ENCODE measurements around the gene PDCL3.

Gene PDCL3

GRCh38 chr2:100561191-100561590, 1.6 kb upstream of the PDCL3 start:
- no peak for DNase-seq

DNA sequence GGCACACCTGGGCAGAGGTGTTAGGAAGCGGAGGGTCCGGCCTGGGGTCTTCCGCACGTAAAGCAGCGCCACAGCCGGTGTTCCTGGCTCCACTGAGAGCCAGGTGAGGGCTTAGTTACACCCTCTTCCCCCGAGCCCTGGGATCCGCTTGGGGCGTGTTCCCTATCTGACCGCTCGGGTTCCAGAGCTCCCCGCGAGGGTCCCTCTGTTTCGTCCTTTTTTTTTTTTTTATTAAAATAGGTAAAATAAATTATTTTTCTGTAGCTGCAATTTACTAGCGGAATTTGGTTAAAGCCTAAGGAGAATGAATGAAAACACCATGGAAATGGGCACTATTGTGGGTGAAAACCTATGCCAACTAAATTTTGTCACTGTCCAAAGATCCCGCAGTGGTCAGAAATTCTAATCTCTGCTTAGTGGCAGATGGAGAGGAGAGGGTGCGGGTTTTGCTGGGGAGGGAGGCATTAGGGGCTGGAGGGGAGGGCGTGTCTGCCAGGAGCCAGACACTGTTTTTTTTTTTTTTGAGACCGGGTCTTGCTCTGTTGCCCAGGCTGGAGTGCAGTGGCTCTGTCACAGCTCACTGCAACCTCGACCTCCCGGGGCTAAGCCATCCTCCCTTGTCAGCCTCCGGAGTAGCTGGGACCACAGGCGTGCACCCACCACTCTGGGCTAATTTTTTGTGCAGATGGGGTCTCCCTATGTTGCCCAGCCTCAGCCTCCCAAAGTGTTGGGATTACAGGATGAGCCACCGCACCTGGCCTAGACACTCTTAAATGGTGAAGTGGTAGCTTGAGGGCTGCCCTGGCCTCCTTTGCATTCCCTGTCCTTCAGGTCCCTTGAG, 834 bp downstream of the PDCL3 start:
- no peak for DNase-seq

DNA sequence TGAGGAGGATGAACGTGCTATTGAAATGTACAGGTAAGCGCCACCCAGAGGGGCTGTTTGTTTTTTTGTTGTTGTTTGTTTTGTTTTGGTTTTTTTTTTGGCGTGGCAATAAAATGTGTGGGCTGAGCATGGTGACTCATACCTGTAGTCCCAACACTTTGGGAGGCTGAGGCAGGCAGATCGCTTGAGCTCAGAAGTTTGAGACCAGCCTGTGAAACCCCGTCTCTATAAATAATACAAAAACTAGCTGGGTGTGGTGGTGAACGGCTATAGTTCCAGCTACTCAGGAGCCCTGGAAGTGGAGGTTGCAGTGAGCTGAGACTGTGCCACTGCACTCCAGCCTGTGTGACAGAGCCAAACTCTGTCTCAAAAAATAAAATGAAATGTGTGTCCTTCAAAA, 6.2 kb downstream of the PDCL3 start:
- no peak for DNase-seq

GRCh38 chr2:100571668-100572067, 8.9 kb downstream of the PDCL3 start:
- DNase-seq = no peak

DNA sequence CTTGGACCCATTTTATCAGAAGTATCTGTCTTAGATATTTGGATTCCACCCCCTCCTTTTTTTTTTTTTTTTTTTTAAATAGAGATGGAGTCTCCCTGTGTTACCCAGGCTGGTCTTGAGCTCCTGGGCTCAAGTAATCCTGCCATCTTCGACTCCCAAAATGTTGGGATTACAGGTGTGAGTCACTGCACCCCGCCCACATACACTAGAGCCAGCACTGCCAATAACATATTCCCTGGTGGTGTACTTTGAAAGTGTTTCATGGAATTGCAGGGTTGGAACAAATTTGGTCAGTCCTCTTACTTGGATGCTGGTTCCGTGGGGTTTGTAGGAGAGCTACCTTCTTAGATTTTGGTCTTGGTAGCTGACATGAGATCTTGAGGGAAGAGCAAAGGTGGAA, 15.0 kb downstream of the PDCL3 start:
- no peak for DNase-seq

DNA sequence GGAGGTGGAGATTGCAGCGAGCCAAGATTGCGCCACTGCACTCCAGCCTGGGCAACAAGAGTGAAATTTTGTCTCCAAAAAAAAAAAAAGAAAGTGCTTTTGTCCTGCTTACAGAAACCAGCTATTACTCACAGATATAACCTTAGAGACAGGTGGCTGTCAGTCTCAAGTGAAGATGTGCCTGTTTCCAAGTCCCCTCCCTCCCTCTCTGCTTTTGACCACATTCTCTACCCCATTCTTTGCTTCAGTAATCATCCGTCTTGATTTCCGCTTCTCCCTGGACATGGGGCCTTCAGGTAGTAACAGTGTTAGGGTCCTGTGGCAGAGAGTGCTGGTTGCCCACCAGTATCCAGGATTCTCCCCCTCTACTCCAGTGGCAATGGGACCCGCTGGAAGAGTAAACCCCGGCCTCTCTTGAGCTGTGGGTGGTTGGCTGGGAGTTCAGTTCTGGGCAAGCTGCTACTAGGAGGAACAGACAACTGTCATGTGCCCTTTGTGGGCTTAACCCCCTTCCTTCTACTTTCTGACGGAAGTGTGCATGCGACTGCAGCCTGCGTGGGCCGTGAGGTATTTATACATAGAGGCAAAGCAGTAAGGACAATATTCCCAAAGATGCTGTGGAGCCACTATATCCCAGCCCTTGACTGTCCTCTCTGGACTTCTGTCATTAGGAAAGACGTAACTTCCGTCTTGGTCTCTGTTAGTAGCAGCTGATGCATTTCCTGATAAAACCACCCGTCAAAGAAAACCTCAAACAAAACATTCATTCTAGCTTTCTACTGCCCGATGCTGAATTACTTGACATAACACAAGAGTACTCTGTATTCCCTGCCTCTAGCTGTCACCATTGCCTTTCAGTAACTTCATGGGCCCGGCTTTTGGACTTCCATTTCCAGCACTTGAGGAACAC, 17.8 kb downstream of the PDCL3 start:
- DNase-seq = peak; percentile 20 to 88 (median 64)

DNA sequence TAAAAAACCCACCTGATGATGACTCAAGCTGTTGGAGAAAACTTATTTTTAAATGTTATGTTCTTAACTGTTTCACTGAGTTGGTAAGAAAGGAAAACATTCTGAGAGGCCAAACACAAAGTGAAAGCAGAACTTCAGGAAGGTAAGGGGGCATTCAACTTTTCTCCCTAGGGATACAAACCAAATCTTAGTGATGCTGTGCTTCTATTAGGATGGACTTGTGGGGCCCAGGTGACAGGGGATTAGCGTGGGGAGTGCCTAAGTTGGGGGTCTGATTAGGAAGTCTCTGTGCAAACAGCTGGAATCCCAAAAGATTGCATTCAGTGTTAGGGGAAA, 18.5 kb downstream of the PDCL3 start:
- DNase-seq = no peak

DNA sequence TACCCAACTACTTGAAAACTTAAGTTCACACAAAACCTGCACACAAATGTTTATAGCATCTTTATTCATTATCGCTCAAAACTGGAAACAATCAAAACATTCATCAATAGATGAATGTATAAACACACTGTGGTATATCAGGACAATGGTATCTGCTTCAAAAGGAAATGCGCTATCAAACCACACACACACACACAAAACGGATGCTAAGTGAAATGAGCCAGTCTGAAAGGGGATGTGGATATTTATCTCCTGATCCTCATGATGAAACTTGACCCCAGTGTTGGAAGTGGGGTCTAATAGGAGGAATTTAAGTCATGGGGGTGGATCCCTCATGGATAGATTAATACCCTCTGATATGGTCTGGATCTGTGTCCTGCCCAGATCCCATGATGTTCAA, 22.0 kb downstream of the PDCL3 start:
- peak in 1 of 6 experiments; percentile 8 for DNase-seq

GRCh38 chr2:100588071-100588786, 25.4 kb downstream of the PDCL3 start:
- DNase-seq = peak in 3 of 6 experiments; percentile 22 to 60 (median 54)

DNA sequence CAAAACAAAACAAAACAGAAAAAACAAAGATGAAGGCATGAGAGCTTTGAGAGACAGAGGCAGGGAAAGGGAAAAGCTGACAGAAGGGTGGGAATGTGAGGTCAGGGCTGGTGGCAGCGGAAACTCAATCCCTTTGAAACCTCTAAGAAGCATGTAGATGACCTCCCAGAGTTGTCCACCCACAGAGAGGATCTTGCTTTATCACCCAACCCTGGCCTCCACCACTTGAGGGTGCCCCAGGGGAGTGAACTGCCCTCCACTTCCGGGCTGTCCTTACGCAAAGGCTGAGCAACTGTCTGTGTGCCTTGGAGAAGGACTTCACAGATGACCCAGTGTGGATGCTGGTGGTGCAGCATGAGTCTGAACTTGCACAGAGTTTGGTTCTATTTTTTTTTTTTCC, 26.7 kb downstream of the PDCL3 start:
- DNase-seq = no peak

DNA sequence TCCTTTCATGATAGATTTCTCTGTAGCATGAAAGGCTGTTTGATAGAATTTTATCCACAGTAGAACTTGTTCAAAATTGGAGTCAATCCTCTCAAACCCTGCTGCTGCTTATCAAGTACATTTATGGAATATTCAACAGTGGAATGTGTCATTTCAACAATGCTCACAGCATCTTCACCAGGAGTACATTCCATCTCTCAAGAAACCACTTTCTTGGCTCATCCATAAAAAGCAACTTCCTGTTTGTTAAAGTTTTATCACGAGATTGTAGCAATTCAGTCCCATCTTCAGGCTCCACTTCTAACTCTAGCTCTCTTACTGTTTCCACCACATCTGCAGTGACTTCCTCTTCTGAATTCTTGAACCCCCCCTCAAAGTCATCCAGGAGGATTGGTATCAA, 29.4 kb downstream of the PDCL3 start:
- no peak for DNase-seq

DNA sequence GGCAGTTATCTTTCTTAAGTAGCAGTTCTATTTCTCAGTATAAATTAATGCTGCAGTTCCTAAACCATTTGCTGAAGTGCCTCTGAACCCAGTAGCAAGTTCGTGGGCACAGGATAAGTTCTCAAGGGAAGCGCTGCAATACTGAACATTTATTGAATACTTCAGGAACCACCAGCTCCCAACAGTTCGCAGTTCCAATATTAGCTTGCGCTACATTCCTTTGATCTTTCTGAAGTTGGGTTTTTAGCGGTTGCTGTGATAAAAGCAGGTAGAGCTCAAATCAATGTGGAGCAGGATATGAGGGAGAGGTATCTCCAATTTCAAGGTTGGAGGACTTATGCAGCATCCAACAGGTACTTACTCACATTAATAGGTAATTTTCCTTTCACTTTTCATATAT, 33.7 kb downstream of the PDCL3 start:
- DNase-seq = no peak

GRCh38 chr2:100599566-100599965, 36.8 kb downstream of the PDCL3 start:
- no peak for DNase-seq

GRCh38 chr2:100601661-100602060, 38.9 kb downstream of the PDCL3 start:
- DNase-seq = no peak

- DNase-seq = no peak
These were observed 40.6 kb downstream of the PDCL3 start for GRCh38 chr2:100603414-100603813.

GRCh38 chr2:100603948-100604633, 41.3 kb downstream of the PDCL3 start:
- DNase-seq = no peak

DNA sequence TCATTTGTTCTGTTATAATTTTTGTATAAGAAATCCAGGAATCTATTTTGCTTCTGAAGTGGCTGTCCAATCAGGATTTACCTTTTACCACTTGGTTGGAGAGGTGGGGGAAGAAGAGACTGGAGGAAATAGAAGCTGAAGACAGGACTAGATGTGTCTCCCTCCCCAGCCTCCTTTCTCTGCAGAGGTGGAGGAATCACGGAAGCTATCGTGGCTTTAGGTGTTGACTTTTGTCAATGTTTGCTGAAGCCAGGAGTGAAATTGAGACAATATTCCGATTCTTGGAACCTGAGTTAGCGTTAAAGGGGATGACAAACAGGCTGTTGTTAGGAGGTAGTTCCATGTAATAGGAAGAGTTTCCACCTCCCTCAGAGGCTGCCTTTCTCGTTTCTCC, 43.5 kb downstream of the PDCL3 start:
- no peak for DNase-seq

GRCh38 chr2:100606726-100607343, 44.0 kb downstream of the PDCL3 start:
- DNase-seq = peak in 3 of 6 experiments; percentile 3 to 45 (median 38)

DNA sequence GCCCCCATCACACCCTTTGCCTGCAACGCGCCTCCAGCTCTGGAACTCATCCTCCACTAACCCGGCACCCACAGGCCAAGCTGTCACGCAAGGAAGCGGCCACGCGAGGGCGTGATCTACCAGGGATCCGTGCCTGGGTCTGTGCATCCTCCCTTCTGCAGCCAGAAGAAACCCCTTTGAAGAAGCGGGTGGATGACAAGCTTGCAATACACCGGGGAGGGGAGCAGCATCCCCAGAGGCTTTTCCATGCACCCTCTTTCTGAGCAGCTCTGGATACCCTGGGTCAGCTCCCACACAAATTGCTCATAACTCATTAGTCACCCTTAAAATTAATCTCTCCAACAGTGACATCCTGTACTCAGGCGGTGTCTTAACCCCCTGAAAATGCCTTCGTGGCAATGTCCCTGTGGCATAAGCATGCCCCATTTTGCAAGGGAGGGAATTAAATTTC, 47.6 kb downstream of the PDCL3 start:
- DNase-seq = peak; percentile 61 to 84 (median 71)

- DNase-seq = no peak
These were observed 48.6 kb downstream of the PDCL3 start for GRCh38 chr2:100611079-100612029.

Data from stimulated activated naive CD4-positive, alpha-beta T cell (primary cell).